ENCODE data around the gene ATL2.

The ATL2 gene

DNA sequence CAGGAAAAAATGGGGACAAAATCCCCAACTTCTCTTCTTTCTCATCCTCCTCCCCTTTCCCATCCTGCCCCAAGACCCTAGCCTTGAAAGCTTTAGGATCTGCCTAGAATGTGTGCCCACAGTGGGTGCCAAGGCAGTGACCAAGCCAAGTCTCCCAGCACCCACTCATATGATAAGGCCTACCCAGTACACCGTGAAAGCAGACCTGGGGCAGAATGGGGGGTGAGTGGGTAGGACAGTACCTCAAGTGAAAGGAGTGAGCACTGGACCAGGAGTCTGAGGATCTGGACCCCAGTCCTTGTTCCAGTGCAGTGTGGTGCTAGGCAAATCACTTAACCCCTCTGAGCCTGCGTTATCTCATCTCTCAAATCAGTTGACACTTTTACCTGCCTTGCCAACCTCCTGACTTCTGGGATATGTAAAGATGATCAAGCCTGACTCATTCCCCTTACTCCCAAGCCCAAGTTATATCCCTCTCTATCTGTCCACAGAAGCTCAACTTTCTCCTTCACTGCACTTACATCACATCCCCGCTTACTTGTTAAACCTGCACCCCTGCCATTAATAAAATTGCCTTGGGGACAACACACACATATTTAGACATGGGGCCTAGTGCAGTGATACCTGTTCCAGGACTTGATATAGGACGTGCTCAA is 109.7 kb downstream of the ATL2 start:
- Histone ChIP-seq H3K36me3 (ENCODE audit: control insufficient read depth, insufficient read depth, low read length, severe bottlenecking) (no peaks in the 10 kb centered on the region), H3K4me3 (ENCODE audit: low read length) (no peak overlapping the region), H3K4me1 (ENCODE audit: control insufficient read depth, insufficient read depth, low read length) (peaks cover 16% of the 10 kb centered on the region), H3K9ac (ENCODE audit: low read length) (no peak overlapping the region), H3K27me3 (replicated peaks; ENCODE audit: control insufficient read depth, insufficient read depth, low read length) (no peaks in the 10 kb centered on the region), H3K9me3 (ENCODE audit: control insufficient read depth, low read length) (no peaks in the 10 kb centered on the region)
- DNase-seq (ENCODE audit: low read depth) = no peak

DNA sequence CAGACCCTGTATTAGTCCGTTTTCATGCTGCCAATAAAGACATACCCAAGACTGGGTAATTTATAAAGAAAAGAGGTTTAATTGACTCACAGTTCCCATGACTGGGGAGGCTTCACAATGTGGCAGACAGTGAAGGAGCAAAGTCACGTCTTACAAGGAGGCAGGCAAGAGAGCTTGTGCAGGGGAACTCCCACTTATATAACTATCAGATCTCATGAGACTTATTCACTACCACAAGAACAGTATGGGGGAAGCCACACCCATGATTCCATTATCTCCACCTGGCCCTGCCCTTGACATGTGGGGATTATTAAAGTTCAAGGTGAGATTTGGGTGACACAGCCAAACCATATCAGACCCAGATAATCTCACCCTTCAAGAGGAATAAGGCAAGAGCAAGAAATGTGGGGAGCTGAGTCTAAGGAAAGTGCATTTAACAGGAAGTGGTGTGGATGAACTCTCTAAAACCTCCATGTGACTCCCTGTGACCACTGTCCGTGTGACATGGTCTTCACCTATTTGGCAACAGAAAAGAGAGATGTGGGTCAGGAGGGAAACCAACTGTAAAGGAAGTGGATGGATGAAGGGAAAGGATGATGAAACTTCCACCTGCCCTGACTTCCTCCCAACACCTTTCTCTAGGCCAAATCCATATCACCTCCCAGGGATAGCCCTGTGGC is 110.6 kb downstream of the ATL2 start:
- no peaks in the 10 kb centered on the region for H3K36me3 ChIP-seq (ENCODE audit: control insufficient read depth, insufficient read depth, low read length, severe bottlenecking)
- no peaks in the 10 kb centered on the region for H3K9me3 ChIP-seq (ENCODE audit: control insufficient read depth, low read length)
- no peaks in the 10 kb centered on the region for H3K27me3 ChIP-seq (replicated peaks; ENCODE audit: control insufficient read depth, insufficient read depth, low read length)
- no peak overlapping the region for H3K4me3 ChIP-seq (ENCODE audit: low read length)
- peaks cover 16% of the 10 kb centered on the region for H3K4me1 ChIP-seq (ENCODE audit: control insufficient read depth, insufficient read depth, low read length)
- no peak overlapping the region for H3K9ac ChIP-seq (ENCODE audit: low read length)
- DNase-seq (ENCODE audit: low read depth) = no peak

DNA sequence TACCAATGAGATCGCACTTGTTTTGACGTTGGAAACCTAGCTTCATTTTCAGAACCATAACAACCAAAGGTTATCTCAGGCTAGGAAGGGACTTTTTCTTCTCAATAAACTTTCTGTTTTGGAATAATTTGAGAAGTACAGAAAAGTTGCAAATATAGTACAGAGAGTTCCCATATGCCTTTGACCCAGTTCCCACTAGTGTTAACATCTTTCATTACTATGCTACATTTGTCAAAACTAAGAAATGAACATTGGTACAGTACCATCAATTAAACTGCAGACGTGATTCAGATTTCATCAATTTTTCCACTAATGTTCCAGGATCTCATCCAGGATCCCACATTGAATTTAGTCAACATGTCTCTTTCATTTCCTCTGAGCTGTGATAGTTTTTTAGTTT is 111.6 kb downstream of the ATL2 start:
- Histone ChIP-seq H3K9me3 (ENCODE audit: control insufficient read depth, low read length) (no peaks in the 10 kb centered on the region), H3K4me3 (ENCODE audit: low read length) (no peak overlapping the region)
- no peak for DNase-seq (ENCODE audit: low read depth)

DNA sequence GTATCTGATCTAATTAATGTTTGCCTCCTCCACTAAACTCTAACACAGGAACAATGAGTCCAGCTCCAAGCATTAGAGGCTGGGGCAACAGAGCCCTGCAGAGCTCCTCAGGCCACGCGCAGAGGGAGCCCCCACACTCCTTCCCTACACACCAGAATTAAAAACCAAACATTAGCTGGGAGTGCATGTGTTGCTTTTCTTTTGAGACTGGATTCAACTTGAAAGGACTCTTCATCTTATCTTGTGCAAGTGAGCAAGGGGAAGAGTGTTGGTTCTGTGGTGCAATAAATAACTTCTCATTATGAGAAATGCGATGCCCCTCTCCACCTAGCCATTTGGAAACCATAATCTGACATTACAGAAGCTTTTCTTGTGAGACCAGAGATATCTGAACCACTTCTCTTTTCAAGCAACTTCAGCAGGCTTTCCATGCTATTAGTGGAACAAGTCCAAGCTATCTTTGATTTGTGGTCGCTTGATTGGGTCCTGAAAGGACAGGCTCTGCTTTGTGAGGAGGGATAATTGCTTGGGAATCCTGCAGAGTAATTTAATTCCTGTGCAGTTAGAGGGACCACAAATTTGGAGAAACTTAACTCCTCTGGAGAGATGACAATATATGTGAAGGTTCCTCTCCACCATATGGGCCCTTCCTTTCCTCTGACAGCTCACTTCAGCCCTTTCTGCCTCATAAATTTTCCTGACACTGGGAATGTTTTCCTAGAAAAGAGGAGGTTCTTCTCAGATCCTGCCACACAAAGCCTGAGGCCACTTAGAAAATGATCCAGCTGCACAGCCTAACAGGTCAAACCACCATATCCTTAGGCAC is 112.5 kb downstream of the ATL2 start:
- no peaks in the 10 kb centered on the region for H3K27me3 ChIP-seq (replicated peaks; ENCODE audit: control insufficient read depth, insufficient read depth, low read length)
- no peak overlapping the region for H3K9ac ChIP-seq (ENCODE audit: low read length)
- H3K9me3 ChIP-seq (ENCODE audit: control insufficient read depth, low read length) = no peaks in the 10 kb centered on the region
- no peak overlapping the region for H3K4me3 ChIP-seq (ENCODE audit: low read length)
- DNase-seq (ENCODE audit: low read depth) = peak; percentile 8
- H3K4me1 ChIP-seq (ENCODE audit: control insufficient read depth, insufficient read depth, low read length) = peaks cover 18% of the 10 kb centered on the region
- no peaks in the 10 kb centered on the region for H3K36me3 ChIP-seq (ENCODE audit: control insufficient read depth, insufficient read depth, low read length, severe bottlenecking)

More for the DNA sequence above, 111.6 kb downstream of the ATL2 start:
- Histone ChIP-seq H3K4me1 (ENCODE audit: control insufficient read depth, insufficient read depth, low read length) (peaks cover 18% of the 10 kb centered on the region), H3K9ac (ENCODE audit: low read length) (no peak overlapping the region), H3K27me3 (replicated peaks; ENCODE audit: control insufficient read depth, insufficient read depth, low read length) (no peaks in the 10 kb centered on the region), H3K36me3 (ENCODE audit: control insufficient read depth, insufficient read depth, low read length, severe bottlenecking) (no peaks in the 10 kb centered on the region)

DNA sequence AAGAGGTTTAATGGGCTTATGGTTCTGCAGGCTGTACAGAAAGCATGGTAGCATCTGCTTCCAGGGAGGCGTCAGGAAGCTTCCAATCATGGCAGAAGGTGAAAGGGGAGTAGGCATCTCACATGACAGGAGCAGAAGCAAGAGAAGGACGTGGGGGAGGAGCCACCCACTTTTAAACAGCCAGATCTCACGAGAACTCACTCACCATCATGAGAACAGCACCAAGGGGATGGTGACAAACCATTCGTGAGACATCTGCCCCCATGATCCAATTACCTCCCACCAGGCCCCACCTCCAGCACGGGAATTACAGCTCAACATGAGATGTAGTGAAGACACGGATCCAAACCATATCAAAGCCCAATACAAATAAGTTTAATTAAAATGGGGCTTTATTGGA is 113.8 kb downstream of the ATL2 start:
- Histone ChIP-seq H3K4me1 (ENCODE audit: control insufficient read depth, insufficient read depth, low read length) (peaks cover 18% of the 10 kb centered on the region), H3K4me3 (ENCODE audit: low read length) (no peak overlapping the region), H3K27me3 (replicated peaks; ENCODE audit: control insufficient read depth, insufficient read depth, low read length) (no peaks in the 10 kb centered on the region), H3K36me3 (ENCODE audit: control insufficient read depth, insufficient read depth, low read length, severe bottlenecking) (no peaks in the 10 kb centered on the region), H3K9ac (ENCODE audit: low read length) (no peak overlapping the region), H3K9me3 (ENCODE audit: control insufficient read depth, low read length) (no peaks in the 10 kb centered on the region)
- no peak for DNase-seq (ENCODE audit: low read depth)

DNA sequence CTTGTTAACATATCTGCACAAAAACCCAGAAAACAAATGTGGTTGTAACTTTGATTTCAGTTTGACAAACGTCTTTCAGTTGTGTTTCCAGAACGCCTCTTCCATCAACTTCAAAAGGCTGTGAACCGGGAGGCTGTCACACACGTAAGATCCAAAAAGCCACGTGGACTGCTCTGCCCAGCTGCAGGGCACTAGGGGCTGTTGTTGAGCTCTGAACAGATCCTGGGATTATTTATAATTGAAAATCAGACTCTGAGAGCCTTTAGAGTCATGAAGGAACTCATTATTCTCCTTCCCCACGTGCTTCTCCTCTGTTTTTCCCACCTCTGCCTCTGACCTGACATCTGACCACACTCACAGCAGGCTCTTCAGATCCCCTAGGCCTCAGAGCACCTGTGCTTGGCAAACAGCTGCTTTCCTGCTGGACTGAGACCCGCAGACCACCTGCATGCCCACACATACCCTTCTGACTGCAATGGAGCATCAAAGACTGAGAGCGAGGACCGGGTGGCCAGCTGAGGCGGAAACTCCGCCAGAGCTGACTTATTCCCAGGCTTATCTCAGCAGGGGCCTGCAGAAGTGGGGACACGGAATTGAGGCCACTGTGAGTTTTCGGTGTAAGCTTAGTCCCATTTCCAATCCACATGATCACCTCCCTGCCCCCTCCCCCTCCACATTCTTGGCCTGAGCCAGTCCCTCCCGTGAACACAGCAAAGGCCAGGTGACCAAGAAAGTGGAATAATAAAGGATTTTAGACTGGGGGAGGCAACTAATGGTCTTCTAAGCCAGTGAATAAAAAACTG is 114.8 kb downstream of the ATL2 start:
- Histone ChIP-seq H3K9me3 (ENCODE audit: control insufficient read depth, low read length) (no peaks in the 10 kb centered on the region), H3K36me3 (ENCODE audit: control insufficient read depth, insufficient read depth, low read length, severe bottlenecking) (no peaks in the 10 kb centered on the region), H3K4me1 (ENCODE audit: control insufficient read depth, insufficient read depth, low read length) (peaks cover 18% of the 10 kb centered on the region), H3K27me3 (replicated peaks; ENCODE audit: control insufficient read depth, insufficient read depth, low read length) (no peaks in the 10 kb centered on the region), H3K4me3 (ENCODE audit: low read length) (no peak overlapping the region), H3K9ac (ENCODE audit: low read length) (no peak overlapping the region)
- DNase-seq (ENCODE audit: low read depth) = no peak

DNA sequence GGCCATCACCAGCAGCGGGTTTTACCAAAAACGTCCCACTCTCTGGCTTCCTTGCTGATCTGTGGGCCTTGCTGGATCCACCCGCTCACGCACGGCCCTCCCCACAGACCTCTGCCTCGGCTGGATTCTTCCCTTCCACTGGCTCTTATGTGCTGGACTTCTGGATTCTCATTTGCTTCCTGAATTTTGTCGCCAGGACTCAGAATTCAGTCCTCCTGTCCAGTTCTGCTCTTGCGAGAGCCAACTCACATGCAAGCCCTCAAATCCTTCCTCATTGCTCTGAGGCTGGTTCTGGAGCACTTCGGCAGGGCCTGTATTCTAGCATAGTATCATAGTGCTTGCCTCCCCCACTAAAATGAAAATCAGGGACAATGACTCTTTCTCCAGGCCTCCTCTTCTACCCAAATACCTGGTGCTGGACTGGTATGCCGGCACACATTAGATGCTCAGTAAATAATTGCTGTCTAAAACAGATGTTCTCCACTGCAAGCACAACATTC is 115.5 kb downstream of the ATL2 start:
- Histone ChIP-seq H3K27me3 (replicated peaks; ENCODE audit: control insufficient read depth, insufficient read depth, low read length) (no peaks in the 10 kb centered on the region), H3K9ac (ENCODE audit: low read length) (no peak overlapping the region)

DNA sequence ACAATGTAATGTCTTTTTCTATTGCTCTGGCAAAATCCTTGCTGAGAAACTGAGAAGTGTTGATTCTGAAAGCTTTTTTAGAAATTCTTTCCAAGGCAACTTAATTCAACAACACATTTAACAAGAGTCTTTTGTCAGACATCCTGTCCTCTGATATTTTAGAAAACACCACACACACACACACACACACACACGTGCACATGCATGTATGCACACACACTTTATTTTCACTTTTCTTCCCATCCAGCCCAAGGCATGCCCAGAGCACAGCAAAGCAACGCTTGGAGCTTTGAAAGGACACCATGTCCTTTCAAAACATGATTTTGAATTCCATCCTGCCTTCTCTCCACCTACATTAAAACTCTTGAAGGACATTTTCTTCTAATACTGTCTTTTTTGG is 116.1 kb downstream of the ATL2 start:
- Histone ChIP-seq H3K9ac (ENCODE audit: low read length) (no peak overlapping the region), H3K4me3 (ENCODE audit: low read length) (no peak overlapping the region), H3K9me3 (ENCODE audit: control insufficient read depth, low read length) (no peaks in the 10 kb centered on the region), H3K4me1 (ENCODE audit: control insufficient read depth, insufficient read depth, low read length) (peaks cover 17% of the 10 kb centered on the region), H3K27me3 (replicated peaks; ENCODE audit: control insufficient read depth, insufficient read depth, low read length) (no peaks in the 10 kb centered on the region), H3K36me3 (ENCODE audit: control insufficient read depth, insufficient read depth, low read length, severe bottlenecking) (no peaks in the 10 kb centered on the region)
- no peak for DNase-seq (ENCODE audit: low read depth)

More for the DNA sequence above, 115.5 kb downstream of the ATL2 start:
- H3K36me3 ChIP-seq (ENCODE audit: control insufficient read depth, insufficient read depth, low read length, severe bottlenecking) = no peaks in the 10 kb centered on the region
- H3K4me3 ChIP-seq (ENCODE audit: low read length) = no peak overlapping the region
- H3K4me1 ChIP-seq (ENCODE audit: control insufficient read depth, insufficient read depth, low read length) = peaks cover 18% of the 10 kb centered on the region
- H3K9me3 ChIP-seq (ENCODE audit: control insufficient read depth, low read length) = no peaks in the 10 kb centered on the region
- DNase-seq (ENCODE audit: low read depth) = no peak

DNA sequence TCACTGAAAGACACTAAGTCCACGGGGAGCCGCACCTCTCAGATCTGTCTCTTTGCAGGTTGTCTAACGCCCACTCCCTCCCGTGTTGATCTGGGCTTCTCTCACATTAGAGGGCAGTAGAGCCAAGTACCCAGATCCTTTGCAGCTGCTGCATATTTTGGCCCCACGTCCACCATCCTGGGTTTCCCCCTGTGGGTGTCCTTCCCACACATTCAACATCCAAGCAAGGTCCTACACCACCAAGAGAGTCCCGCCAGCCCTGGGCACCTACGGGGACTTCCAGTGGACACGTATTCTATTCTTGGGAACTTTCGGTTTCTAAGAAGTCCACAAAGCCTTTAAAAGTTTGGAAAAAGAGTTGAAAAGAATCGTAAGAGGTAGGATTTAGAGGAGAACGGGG is 116.6 kb downstream of the ATL2 start:
- Histone ChIP-seq H3K36me3 (ENCODE audit: control insufficient read depth, insufficient read depth, low read length, severe bottlenecking) (no peaks in the 10 kb centered on the region), H3K27me3 (replicated peaks; ENCODE audit: control insufficient read depth, insufficient read depth, low read length) (no peaks in the 10 kb centered on the region), H3K4me3 (ENCODE audit: low read length) (no peak overlapping the region), H3K9me3 (ENCODE audit: control insufficient read depth, low read length) (no peaks in the 10 kb centered on the region), H3K9ac (ENCODE audit: low read length) (no peak overlapping the region), H3K4me1 (ENCODE audit: control insufficient read depth, insufficient read depth, low read length) (peaks cover 12% of the 10 kb centered on the region)
- DNase-seq (ENCODE audit: low read depth) = no peak

DNA sequence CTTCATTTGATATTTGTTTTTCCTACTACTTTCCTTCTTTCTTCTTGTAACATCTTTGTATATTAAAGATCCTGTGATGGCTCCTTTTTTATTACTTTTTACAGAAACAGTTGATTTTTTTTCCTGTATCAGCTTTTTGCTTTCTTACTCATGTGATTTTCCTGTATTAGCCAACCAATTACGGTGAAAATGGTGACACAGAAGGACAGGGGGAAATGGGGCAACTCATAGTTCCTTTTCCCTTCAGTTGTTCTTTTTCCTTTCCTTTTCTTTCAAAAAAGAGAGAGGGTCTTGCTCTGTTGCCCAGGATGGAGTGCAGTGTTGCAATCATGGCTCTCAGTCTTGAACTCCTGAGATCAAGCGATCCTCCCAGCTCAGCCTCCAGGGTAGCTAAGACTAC is 117.8 kb downstream of the ATL2 start:
- no peaks in the 10 kb centered on the region for H3K9me3 ChIP-seq (ENCODE audit: control insufficient read depth, low read length)
- no peak overlapping the region for H3K9ac ChIP-seq (ENCODE audit: low read length)
- H3K27me3 ChIP-seq (replicated peaks; ENCODE audit: control insufficient read depth, insufficient read depth, low read length) = no peaks in the 10 kb centered on the region

More for the DNA sequence above, 117.8 kb downstream of the ATL2 start:
- Histone ChIP-seq H3K36me3 (ENCODE audit: control insufficient read depth, insufficient read depth, low read length, severe bottlenecking) (no peaks in the 10 kb centered on the region), H3K4me1 (ENCODE audit: control insufficient read depth, insufficient read depth, low read length) (peaks cover 3% of the 10 kb centered on the region), H3K4me3 (ENCODE audit: low read length) (no peak overlapping the region)
- no peak for DNase-seq (ENCODE audit: low read depth)
